GM21526 (cell line): Measurements from ENCODE around the gene OLFM1.

Source experiments
- ATAC-seq: cut with Tn5 transposase; IDR thresholded peaks from one replicate; pipeline ENCODE4 v1.9.1; 2021; ENCODE audit warnings: moderate library complexity; ENCODE audit not compliant: unreplicated experiment, low FRiP score

The OLFM1 gene

GRCh38 chr9:135075234-135076142 lies 12.0 kb upstream of the OLFM1 start:
- no peak for ATAC-seq

- no peak for ATAC-seq
Measured at GRCh38 chr9:135076143-135076875, 11.2 kb upstream of the OLFM1 start.

- no peak for ATAC-seq
Measured at GRCh38 chr9:135076876-135077430, 10.5 kb upstream of the OLFM1 start.

- ATAC-seq, result no peak
Measured at GRCh38 chr9:135077497-135078200, 9.8 kb upstream of the OLFM1 start.

GRCh38 chr9:135078361-135078821 lies 9.1 kb upstream of the OLFM1 start:
- ATAC-seq, result no peak

- ATAC-seq, result no peak
Measured at GRCh38 chr9:135079018-135079417, 8.4 kb upstream of the OLFM1 start.

- ATAC-seq, result no peak
Measured at GRCh38 chr9:135079676-135080075, 7.8 kb upstream of the OLFM1 start.

- no peak for ATAC-seq
Measured at GRCh38 chr9:135080286-135081263, 6.9 kb upstream of the OLFM1 start.

GRCh38 chr9:135081264-135081660 lies 6.2 kb upstream of the OLFM1 start:
- ATAC-seq, result no peak

- ATAC-seq, result no peak
Measured at GRCh38 chr9:135081731-135082130, 5.7 kb upstream of the OLFM1 start.

GRCh38 chr9:135082536-135082935 lies 4.9 kb upstream of the OLFM1 start:
- ATAC-seq, result no peak

GRCh38 chr9:135083241-135083810 lies 4.1 kb upstream of the OLFM1 start:
- no peak for ATAC-seq

GRCh38 chr9:135083831-135084230 lies 3.6 kb upstream of the OLFM1 start:
- ATAC-seq, result no peak

GRCh38 chr9:135084262-135084661 lies 3.2 kb upstream of the OLFM1 start:
- ATAC-seq, result no peak

GRCh38 chr9:135084881-135085760 lies 2.3 kb upstream of the OLFM1 start:
- no peak for ATAC-seq

GRCh38 chr9:135085830-135086546 lies 1.5 kb upstream of the OLFM1 start:
- no peak for ATAC-seq

- ATAC-seq, result no peak
Measured at GRCh38 chr9:135086597-135087488, 625 bp upstream of the OLFM1 start.
